HUES64 (cell line): ENCODE measurements around the gene CMTM1.
"Not testable (repeated sequence)": the region's sequence is repeated elsewhere in the genome, so short reads cannot be mapped to it uniquely, and the experiment has no call there.

Experiments
- H3K27ac ChIP-seq: 2 replicates; pipeline ENCODE4 v1.7.0; 2013; ENCODE audit warnings: low read depth, low read length, inconsistent platforms
- H3K27me3 ChIP-seq: 2 replicates; pipeline ENCODE4 v1.6.1; 2013; ENCODE audit warnings: mild to moderate bottlenecking, low read length; ENCODE audit not compliant: insufficient read depth
- H3K36me3 ChIP-seq: 2 replicates; pipeline ENCODE4 v1.6.1; 2013; ENCODE audit warnings: mild to moderate bottlenecking, low read length; ENCODE audit not compliant: insufficient read depth
- H3K4me1 ChIP-seq: 2 replicates; pipeline ENCODE4 v1.6.1; 2013; ENCODE audit warnings: mild to moderate bottlenecking, low read length, moderate library complexity; ENCODE audit not compliant: insufficient read depth
- H3K4me3 ChIP-seq: 2 replicates; pipeline ENCODE4 v1.5.1; 2013; ENCODE audit warnings: mild to moderate bottlenecking, low read length, moderate library complexity
- H3K9ac ChIP-seq: 2 replicates; pipeline ENCODE4 v1.6.1; 2013; ENCODE audit warnings: mild to moderate bottlenecking, low read depth, low read length
- H3K9me3 ChIP-seq: 2 replicates; pipeline ENCODE4 v1.6.1; 2013; ENCODE audit warnings: low read depth, low read length; ENCODE audit not compliant: insufficient read depth
- WGBS: fragments of 150-250, 120-280 bp; methylation state at CpG from one replicate; pipeline ENCODE4 v1.1.7; 2013; ENCODE audit warnings: missing lambda C conversion rate; 5-methylcytosine and 5-hydroxymethylcytosine counted together

The CMTM1 gene

GRCh38 chr16:66585481-66586239 is 19.4 kb downstream of the CMTM1 start:
- Histone ChIP-seq H3K27ac (no peak overlapping the region), H3K4me3 (no peak overlapping the region), H3K4me1 (peaks cover 8% of the 10 kb centered on the region; the same call in 1 of the 2 replicates), H3K36me3 (no peaks in the 10 kb centered on the region), H3K27me3 (no peaks in the 10 kb centered on the region), H3K9me3 (no peaks in the 10 kb centered on the region), H3K9ac (no peak overlapping the region)
- 76% methylated on average over 10 of the region's 10 CpGs for WGBS

- Histone ChIP-seq H3K27me3 (no peaks in the 10 kb centered on the region), H3K4me1 (no peaks in the 10 kb centered on the region), H3K9me3 (no peaks in the 10 kb centered on the region), H3K27ac (no peak overlapping the region), H3K4me3 (no peak overlapping the region), H3K36me3 (no peaks in the 10 kb centered on the region), H3K9ac (no peak overlapping the region)
- WGBS, result 92% methylated on average over 7 of the region's 7 CpGs
Observed at GRCh38 chr16:66587881-66588600, 21.8 kb downstream of the CMTM1 start.

- H3K27ac ChIP-seq, result no peak overlapping the region
- H3K4me3 ChIP-seq, result no peak overlapping the region
- no peaks in the 10 kb centered on the region for H3K9me3 ChIP-seq
- H3K4me1 ChIP-seq, result no peaks in the 10 kb centered on the region
- 91% methylated on average over 8 of the region's 8 CpGs for WGBS
- H3K9ac ChIP-seq, result no peak overlapping the region
- no peaks in the 10 kb centered on the region for H3K36me3 ChIP-seq
- no peaks in the 10 kb centered on the region for H3K27me3 ChIP-seq
Observed at GRCh38 chr16:66588981-66589713, 22.9 kb downstream of the CMTM1 start.

DNA sequence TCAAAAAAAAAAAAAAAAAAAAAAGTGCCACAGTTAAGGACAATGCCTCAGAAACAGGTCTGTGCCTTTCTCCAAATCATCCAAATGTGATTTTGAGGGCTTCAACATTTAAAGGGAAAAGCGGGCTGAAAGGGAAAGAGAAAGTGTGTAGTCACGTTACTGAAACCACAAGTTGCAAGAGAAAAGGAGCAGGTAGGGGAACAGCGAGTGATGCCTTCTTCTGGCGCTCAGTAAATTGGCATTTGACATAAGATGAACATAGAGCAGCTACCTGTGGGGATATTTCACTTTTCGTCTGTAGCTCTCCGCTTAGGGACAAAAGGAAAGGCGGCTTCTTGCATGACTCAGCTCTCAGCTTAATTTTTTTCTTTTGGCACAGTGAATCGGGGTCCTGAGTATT is 24.1 kb downstream of the CMTM1 start:
- no peak overlapping the region for H3K4me3 ChIP-seq
- no peak overlapping the region for H3K9ac ChIP-seq
- no peak overlapping the region for H3K27ac ChIP-seq
- H3K27me3 ChIP-seq, result no peaks in the 10 kb centered on the region
- 84% methylated on average over 8 of the region's 8 CpGs for WGBS
- H3K4me1 ChIP-seq, result no peaks in the 10 kb centered on the region
- H3K36me3 ChIP-seq, result no peaks in the 10 kb centered on the region
- no peaks in the 10 kb centered on the region for H3K9me3 ChIP-seq

GRCh38 chr16:66591018-66591417 is 24.8 kb downstream of the CMTM1 start:
- H3K36me3 ChIP-seq, result no peaks in the 10 kb centered on the region
- no peaks in the 10 kb centered on the region for H3K4me1 ChIP-seq
- no peaks in the 10 kb centered on the region for H3K9me3 ChIP-seq
- 82% methylated on average over 4 of the region's 4 CpGs for WGBS
- H3K27me3 ChIP-seq, result no peaks in the 10 kb centered on the region
- H3K27ac ChIP-seq, result no peak overlapping the region
- H3K4me3 ChIP-seq, result no peak overlapping the region
- no peak overlapping the region for H3K9ac ChIP-seq

GRCh38 chr16:66592241-66592640 is 26.0 kb downstream of the CMTM1 start:
- Histone ChIP-seq H3K9me3 (no peaks in the 10 kb centered on the region), H3K4me1 (no peaks in the 10 kb centered on the region), H3K36me3 (no peaks in the 10 kb centered on the region), H3K27ac (no peak overlapping the region), H3K4me3 (no peak overlapping the region), H3K27me3 (no peaks in the 10 kb centered on the region), H3K9ac (no peak overlapping the region)
- 81% methylated on average over 3 of the region's 3 CpGs for WGBS

DNA sequence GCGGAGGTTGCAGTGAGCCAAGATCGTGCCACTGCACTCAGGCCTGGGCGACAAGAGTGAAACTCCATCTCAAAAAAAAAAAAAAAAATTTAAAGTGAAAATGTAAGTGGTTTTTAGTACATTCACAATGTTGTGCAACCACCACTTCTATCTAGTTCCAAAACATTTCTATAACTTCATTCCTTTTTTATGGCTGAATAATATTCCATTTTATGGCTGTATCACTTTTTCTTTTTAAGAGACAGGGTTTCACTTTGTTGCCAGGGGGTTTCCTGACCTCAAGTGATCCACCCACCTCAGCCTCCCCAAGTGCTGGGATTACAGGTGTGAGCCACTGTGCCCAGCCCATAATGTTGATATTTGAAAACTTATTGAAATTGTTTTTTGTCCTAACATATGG is 26.6 kb downstream of the CMTM1 start:
- H3K9ac ChIP-seq, result no peak overlapping the region
- H3K36me3 ChIP-seq, result no peaks in the 10 kb centered on the region
- no peak overlapping the region for H3K27ac ChIP-seq
- H3K4me3 ChIP-seq, result no peak overlapping the region
- H3K27me3 ChIP-seq, result no peaks in the 10 kb centered on the region
- WGBS, result 84% methylated on average over 2 of the region's 3 CpGs
- no peaks in the 10 kb centered on the region for H3K9me3 ChIP-seq
- H3K4me1 ChIP-seq, result no peaks in the 10 kb centered on the region

- H3K36me3 ChIP-seq, result no peaks in the 10 kb centered on the region
- no peaks in the 10 kb centered on the region for H3K9me3 ChIP-seq
- no peaks in the 10 kb centered on the region for H3K4me1 ChIP-seq
- no peak overlapping the region for H3K27ac ChIP-seq
- H3K4me3 ChIP-seq, result no peak overlapping the region
- no peak overlapping the region for H3K9ac ChIP-seq
- H3K27me3 ChIP-seq, result no peaks in the 10 kb centered on the region
- WGBS, result 89% methylated on average over 7 of the region's 7 CpGs
Observed at GRCh38 chr16:66594739-66595138, 28.5 kb downstream of the CMTM1 start.

- not testable (repeated sequence) for H3K4me3 ChIP-seq, H3K36me3 ChIP-seq, H3K4me1 ChIP-seq, H3K27me3 ChIP-seq, H3K27ac ChIP-seq, H3K9ac ChIP-seq, H3K9me3 ChIP-seq
- 88% methylated on average over 4 of the region's 4 CpGs for WGBS
Observed at GRCh38 chr16:66596559-66596958, 30.3 kb downstream of the CMTM1 start.

GRCh38 chr16:66596986-66597848 is 31.0 kb downstream of the CMTM1 start:
- Histone ChIP-seq H3K27me3 (no peaks in the 10 kb centered on the region), H3K4me3 (no peak overlapping the region), H3K9me3 (peaks cover 5% of the 10 kb centered on the region; the same call in 1 of the 2 replicates), H3K36me3 (no peaks in the 10 kb centered on the region), H3K4me1 (no peaks in the 10 kb centered on the region), H3K27ac (no peak overlapping the region), H3K9ac (no peak overlapping the region)
- 90% methylated on average over 5 of the region's 5 CpGs for WGBS
